Lower lobe of right lung (tissue), 2 donors: Measurements from ENCODE around the gene STK35. TPM values are rescaled to one million over a fixed set of nuclear protein-coding genes. Genes with fewer than 3 reads are reported as not detected.
"Not testable (repeated sequence)": the region's sequence is repeated elsewhere in the genome, so short reads cannot be mapped to it uniquely, and the experiment has no call there.

Experiments
- ATAC-seq, 2 donors: fragments of 200-7000 bp; cut with Tn5 transposase; one replicate each; pipeline ENCODE4 v1.9.1; 2020 to 2022; ENCODE audit warnings: mild to moderate bottlenecking in 2 of 2, moderate library complexity in 2 of 2
- DNase-seq: peaks from one replicate; pipeline ENCODE4 v3.0.0-alpha.2; 2020
- H3K27ac ChIP-seq: fragments of 200-600 bp; one replicate; pipeline ENCODE4 v1.8.0; 2022
- H3K27me3 ChIP-seq: fragments of 200-600 bp; one replicate; pipeline ENCODE4 v1.8.0; 2022; ENCODE audit warnings: low read depth
- H3K36me3 ChIP-seq: fragments of 200-600 bp; one replicate; pipeline ENCODE4 v1.8.0; 2022; ENCODE audit warnings: mild to moderate bottlenecking
- H3K4me1 ChIP-seq: fragments of 200-600 bp; one replicate; pipeline ENCODE4 v1.8.0; 2022
- H3K4me3 ChIP-seq: fragments of 200-600 bp; one replicate; pipeline ENCODE4 v1.8.0; 2022; ENCODE audit warnings: mild to moderate bottlenecking
- H3K9me3 ChIP-seq: fragments of 200-600 bp; one replicate; pipeline ENCODE4 v1.8.0; 2022
- intact Hi-C: fragments of 100-400 bp; cut with DNase I; formaldehyde crosslinking; loops from one replicate; pipeline ENCODE4 v1.11.0; 2022
- total RNA-seq: library from RNA; stranded (reverse); fragmentation: NEBNext Ultra II Directional; extraction: Animal tissue kit (Norgen Biotek cat#: 25700); gene quantifications from one replicate; pipeline ENCODE4 v1.2.1, GENCODE V29; 2021
- TF ChIP-seq, protein P1 (sequence below): fragments of 200-600 bp; IDR thresholded peaks from one replicate; pipeline ENCODE4 v1.8.0; 2022; ENCODE audit warnings: antibody characterized with exemption, mild to moderate bottlenecking
- donor health status: DM: no; HTN: yes; CAD: no; lungs with severe emphysema.

Gene STK35
- total RNA-seq, 1 donor from 2014 or later, result 13.9 TPM

DNA sequence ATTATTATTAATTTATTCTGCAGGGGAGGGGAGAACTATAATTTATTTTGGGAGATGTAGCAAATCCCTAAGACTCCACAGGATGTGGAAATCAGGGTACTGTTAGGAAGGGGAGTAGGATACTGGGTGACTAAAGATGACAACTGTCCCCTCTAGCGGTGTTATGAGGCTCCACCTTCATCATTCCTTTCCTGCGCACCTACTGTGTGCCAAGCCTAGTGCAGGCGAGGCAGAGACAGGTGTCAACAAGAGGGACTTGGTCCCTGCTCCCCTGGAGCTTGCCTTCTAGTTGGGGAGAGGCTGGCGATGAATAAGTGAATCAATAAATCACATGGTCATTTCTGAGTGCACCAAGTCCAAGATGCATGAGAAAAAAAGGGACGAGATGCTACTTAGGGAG, 65.5 kb downstream of the STK35 start:
- TF ChIP-seq, protein P1, sequence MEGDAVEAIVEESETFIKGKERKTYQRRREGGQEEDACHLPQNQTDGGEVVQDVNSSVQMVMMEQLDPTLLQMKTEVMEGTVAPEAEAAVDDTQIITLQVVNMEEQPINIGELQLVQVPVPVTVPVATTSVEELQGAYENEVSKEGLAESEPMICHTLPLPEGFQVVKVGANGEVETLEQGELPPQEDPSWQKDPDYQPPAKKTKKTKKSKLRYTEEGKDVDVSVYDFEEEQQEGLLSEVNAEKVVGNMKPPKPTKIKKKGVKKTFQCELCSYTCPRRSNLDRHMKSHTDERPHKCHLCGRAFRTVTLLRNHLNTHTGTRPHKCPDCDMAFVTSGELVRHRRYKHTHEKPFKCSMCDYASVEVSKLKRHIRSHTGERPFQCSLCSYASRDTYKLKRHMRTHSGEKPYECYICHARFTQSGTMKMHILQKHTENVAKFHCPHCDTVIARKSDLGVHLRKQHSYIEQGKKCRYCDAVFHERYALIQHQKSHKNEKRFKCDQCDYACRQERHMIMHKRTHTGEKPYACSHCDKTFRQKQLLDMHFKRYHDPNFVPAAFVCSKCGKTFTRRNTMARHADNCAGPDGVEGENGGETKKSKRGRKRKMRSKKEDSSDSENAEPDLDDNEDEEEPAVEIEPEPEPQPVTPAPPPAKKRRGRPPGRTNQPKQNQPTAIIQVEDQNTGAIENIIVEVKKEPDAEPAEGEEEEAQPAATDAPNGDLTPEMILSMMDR, result no peak
- H3K27me3 ChIP-seq, result peaks cover 6% of the 10 kb centered on the region
- H3K36me3 ChIP-seq, result no peaks in the 10 kb centered on the region
- no peaks in the 10 kb centered on the region for H3K4me1 ChIP-seq
- intact Hi-C loops, result no loop called here
- ATAC-seq (no peak), DNase-seq (no peak)
- H3K27ac ChIP-seq, result no peak overlapping the region
- no peak overlapping the region for H3K4me3 ChIP-seq
- H3K9me3 ChIP-seq, result no peaks in the 10 kb centered on the region

DNA sequence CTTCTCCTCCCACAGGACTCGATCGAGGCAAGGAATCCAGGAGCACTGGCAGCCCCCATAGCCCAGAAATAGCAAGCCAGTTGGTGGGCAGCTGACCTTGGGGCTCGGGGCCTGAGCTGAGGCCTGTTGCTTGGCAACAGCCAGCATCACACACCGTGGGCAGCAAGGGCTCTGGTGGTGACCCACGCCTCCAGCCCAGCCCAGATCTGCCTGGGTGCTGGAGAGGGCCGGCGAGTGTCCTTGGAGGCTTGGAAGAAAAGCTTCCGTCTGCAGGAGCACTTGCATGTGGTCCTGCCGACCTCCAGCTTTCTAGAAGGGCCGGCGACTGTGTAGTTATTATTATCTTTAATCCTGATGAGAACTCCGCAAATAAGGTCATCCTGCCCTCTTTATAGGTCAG, 67.3 kb downstream of the STK35 start:
- no peak overlapping the region for H3K4me3 ChIP-seq
- H3K4me1 ChIP-seq, result no peaks in the 10 kb centered on the region
- intact Hi-C loops, result no loop called here
- DNase-seq (no peak), ATAC-seq (no peak)
- H3K27me3 ChIP-seq, result peaks cover 14% of the 10 kb centered on the region
- no peaks in the 10 kb centered on the region for H3K9me3 ChIP-seq
- H3K36me3 ChIP-seq, result no peaks in the 10 kb centered on the region
- TF ChIP-seq, protein P1, result no peak
- no peak overlapping the region for H3K27ac ChIP-seq

DNA sequence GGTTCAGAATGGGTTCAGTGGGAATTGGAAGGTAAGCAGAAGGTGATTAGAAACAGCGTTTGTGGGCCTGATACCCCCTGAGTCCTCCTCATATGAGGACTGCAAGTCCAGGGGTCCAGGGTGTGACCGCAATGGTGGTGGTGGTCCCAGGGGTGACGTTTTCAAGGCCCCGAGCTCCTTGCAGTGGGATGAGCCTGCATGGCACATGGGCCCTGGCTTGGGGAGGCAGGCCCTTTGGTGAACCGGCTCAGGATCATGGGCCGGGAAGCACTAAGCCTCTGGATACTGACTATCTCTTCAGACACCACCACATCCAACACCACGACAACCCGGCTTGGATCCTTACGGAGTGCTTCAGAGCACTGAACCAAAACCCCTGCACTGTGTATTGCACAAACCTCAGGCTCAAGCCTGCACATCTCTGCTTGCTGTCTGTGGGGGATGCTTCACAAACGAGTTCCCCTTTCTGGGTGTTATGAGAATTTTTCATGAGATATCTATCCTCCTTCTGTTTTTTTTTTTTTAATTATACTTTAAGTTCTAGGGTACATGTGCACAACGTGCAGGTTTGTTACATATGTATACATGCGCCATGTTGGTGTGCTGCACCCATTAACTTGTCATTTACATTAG, 67.9 kb downstream of the STK35 start:
- H3K36me3 ChIP-seq, result no peaks in the 10 kb centered on the region
- H3K27ac ChIP-seq, result no peak overlapping the region
- TF ChIP-seq, protein P1, result no peak
- intact Hi-C loops, result no loop called here
- H3K27me3 ChIP-seq, result peaks cover 20% of the 10 kb centered on the region
- H3K4me3 ChIP-seq, result no peak overlapping the region
- no peaks in the 10 kb centered on the region for H3K4me1 ChIP-seq
- no peak for DNase-seq
- H3K9me3 ChIP-seq, result no peaks in the 10 kb centered on the region
- no peak for ATAC-seq

DNA sequence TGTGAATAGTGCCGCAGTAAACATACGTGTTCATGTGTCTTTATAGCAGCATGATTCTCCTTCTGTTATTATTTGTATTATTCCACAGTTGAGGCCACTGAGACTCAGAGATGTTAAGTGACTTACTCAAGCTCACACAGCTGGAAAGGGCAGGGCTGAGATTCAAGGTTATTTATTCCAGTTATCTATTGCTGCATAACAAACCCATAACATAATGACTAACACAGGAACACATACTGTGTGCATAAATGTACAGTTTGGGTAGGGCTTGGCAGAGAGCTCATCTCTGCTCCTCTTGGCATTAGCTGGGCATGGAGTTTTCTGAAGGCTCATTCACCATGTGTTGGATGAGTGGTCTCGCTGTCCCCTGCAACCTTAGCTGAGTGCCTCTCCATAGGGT, 68.8 kb downstream of the STK35 start:
- Histone ChIP-seq H3K4me3 (no peak overlapping the region), H3K4me1 (no peaks in the 10 kb centered on the region), H3K27ac (no peak overlapping the region), H3K36me3 (no peaks in the 10 kb centered on the region), H3K27me3 (peaks cover 20% of the 10 kb centered on the region), H3K9me3 (no peaks in the 10 kb centered on the region)
- ATAC-seq (no peak), DNase-seq (no peak)
- intact Hi-C loops, result no loop called here
- TF ChIP-seq, protein P1, result no peak

DNA sequence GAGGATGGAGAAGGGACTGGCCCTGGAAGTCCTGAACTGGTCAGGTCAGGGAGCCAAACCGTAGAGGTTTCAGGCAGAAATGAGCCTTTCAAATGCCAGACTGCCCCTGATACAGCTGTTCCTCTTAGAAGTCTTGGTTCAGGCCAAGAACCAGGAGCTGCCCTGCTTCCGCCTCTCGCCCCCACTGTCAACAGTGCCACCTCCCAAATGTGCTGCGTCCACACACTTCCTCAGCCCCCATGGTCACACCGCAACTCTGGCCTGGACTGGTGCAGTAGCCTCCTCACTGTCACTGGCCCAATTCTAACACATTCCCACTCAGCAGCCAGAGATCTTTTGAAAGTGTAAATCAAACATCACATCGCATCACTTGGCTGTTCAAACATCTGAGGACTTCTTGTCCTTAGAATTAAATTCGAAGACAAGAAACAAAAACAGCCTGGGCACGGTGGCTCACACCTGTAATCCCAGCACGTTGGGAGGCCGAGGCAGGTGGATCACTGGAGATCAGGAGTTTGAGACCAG, 69.7 kb downstream of the STK35 start:
- Histone ChIP-seq H3K36me3 (no peaks in the 10 kb centered on the region), H3K4me1 (no peaks in the 10 kb centered on the region), H3K27me3 (peaks cover 20% of the 10 kb centered on the region), H3K27ac (no peak overlapping the region), H3K4me3 (no peak overlapping the region), H3K9me3 (no peaks in the 10 kb centered on the region)
- TF ChIP-seq, protein P1, result no peak
- intact Hi-C loops, result no loop called here
- no peak for DNase-seq
- ATAC-seq, result no peak

DNA sequence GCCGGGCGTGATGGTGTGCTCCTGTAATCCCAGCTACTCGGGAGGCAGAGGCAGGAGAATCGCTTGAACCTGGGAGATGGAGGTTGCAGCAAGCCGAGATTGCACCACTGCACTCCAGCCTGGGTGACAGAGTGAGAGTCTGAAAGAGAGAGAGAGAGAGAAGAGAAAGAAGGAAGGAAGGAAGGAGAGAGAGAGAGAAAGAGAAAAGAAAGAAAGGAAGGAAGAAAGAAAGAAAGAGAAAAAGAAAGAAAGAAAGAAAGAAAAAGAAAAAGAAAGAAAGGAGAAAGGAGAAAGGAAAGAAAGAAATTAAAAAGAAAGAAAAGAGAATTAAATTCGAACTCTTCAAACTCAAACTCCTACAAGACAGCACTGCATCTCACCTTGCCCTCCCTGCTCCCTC, 70.2 kb downstream of the STK35 start:
- H3K27ac ChIP-seq, H3K4me3 ChIP-seq, intact Hi-C loops, H3K4me1 ChIP-seq, ATAC-seq, H3K36me3 ChIP-seq, DNase-seq, H3K9me3 ChIP-seq: not testable (repeated sequence)
- peaks cover 20% of the 10 kb centered on the region for H3K27me3 ChIP-seq
